ENCODE results near the gene RAB34. TPM values are rescaled to one million over a fixed set of nuclear protein-coding genes. Genes with fewer than 3 reads are reported as not detected.

RAB34 gene
- total and polyA plus RNA-seq, 9 of the 15 experiments (the other 6 are each of a cell fraction or from before 2014, with no cell fraction given) = 0.07 to 3.8 (median 0.46) TPM; not detected in 1

DNA sequence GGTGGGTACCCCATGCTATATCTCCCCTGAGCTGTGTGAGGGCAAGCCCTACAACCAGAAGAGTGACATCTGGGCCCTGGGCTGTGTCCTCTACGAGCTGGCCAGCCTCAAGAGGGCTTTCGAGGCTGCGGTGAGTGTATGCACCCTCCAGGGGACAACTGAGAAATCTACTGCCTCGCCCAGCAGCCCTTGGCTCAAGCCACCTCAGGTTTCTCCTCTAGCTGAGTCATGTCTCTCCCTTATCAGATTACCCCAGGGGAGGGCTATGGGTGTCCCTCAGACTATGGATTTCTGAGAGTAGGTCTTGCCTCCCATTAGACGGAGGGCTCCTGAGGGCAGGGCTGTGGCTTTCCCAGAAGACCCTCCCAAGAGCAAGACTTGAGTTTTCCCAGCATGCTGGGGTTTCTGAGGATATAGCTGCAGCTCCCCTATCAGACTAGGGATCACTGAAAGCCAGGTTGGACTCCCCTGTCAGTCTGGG lies 17.6 kb upstream of the RAB34 start (continued):
- TF ChIP-seq, protein P1, sequence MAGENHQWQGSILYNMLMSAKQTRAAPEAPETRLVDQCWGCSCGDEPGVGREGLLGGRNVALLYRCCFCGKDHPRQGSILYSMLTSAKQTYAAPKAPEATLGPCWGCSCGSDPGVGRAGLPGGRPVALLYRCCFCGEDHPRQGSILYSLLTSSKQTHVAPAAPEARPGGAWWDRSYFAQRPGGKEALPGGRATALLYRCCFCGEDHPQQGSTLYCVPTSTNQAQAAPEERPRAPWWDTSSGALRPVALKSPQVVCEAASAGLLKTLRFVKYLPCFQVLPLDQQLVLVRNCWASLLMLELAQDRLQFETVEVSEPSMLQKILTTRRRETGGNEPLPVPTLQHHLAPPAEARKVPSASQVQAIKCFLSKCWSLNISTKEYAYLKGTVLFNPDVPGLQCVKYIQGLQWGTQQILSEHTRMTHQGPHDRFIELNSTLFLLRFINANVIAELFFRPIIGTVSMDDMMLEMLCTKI (IDR thresholded peaks at IDR 0.05; ENCODE audit: partially characterized antibody) = no peak
- TF ChIP-seq NCOA4 (IDR thresholded peaks at IDR 0.05; ENCODE audit: partially characterized antibody) (no peak), FOXP1 (CRISPR knock-in tag; IDR thresholded peaks at IDR 0.05) (no peak), ILK (tag; IDR thresholded peaks at IDR 0.05; ENCODE audit: borderline replicate concordance, low read depth) (no peak), NFIC (IDR thresholded peaks at IDR 0.05) (0 out of 2 replicates have a peak, but pooled peaks have one; percentile 11), RBM17 (IDR thresholded peaks at IDR 0.05; ENCODE audit: borderline replicate concordance, low read depth, low read length) (no peak), TOE1 (IDR thresholded peaks at IDR 0.05; ENCODE audit: borderline replicate concordance) (peak; percentile 45; the same call in 1 of the 2 replicates), TOE1 (CRISPR knock-in tag; IDR thresholded peaks at IDR 0.05; ENCODE audit: borderline replicate concordance, low read depth) (no peak), TEAD2 (tag; IDR thresholded peaks at IDR 0.05) (no peak), SMAD3 (CRISPR knock-in tag; conservative IDR thresholded peaks at IDR 0.05) (no peak), MAFK (IDR thresholded peaks at IDR 0.05; ENCODE audit: low read length) (peak; percentile 91), ETV1 (tag; conservative IDR thresholded peaks at IDR 0.05; ENCODE audit: low read depth) (no peak), ZNF274 (IDR thresholded peaks at IDR 0.05; ENCODE audit: borderline replicate concordance, low read depth, low read length) (no peak), ZSCAN29 (IDR thresholded peaks at IDR 0.05) (no peak), TRIM24 (IDR thresholded peaks at IDR 0.05) (peak; percentile 64 to 91), HDAC3 (IDR thresholded peaks at IDR 0.05; ENCODE audit: borderline replicate concordance, partially characterized antibody) (no peak), ZNF347 (CRISPR knock-in tag; IDR thresholded peaks at IDR 0.05; ENCODE audit: low read depth) (no peak), HNRNPK (IDR thresholded peaks at IDR 0.05; ENCODE audit: low read depth, low read length, poor library complexity, severe bottlenecking) (no peak), HCFC1 (IDR thresholded peaks at IDR 0.05; ENCODE audit: low read depth, low read length) (0 out of 2 replicates have a peak, but pooled peaks have one; percentile 10), SMARCC2 (IDR thresholded peaks at IDR 0.05; ENCODE audit: low read depth) (peak; percentile 73; the same call in 1 of the 2 replicates), FOXA1 (IDR thresholded peaks at IDR 0.05; ENCODE audit: borderline replicate concordance) (no peak), TBL1XR1 (IDR thresholded peaks at IDR 0.05; ENCODE audit: low read length in 2 of 2) (peak in 1 of 2 experiments; percentile 74; a peak in 2 of 4 replicates), SAP30 (IDR thresholded peaks at IDR 0.05; ENCODE audit: borderline replicate concordance, insufficient read depth, low read depth, low read length, poor library complexity, severe bottlenecking) (no peak)
- TF ChIP-seq, protein P2, sequence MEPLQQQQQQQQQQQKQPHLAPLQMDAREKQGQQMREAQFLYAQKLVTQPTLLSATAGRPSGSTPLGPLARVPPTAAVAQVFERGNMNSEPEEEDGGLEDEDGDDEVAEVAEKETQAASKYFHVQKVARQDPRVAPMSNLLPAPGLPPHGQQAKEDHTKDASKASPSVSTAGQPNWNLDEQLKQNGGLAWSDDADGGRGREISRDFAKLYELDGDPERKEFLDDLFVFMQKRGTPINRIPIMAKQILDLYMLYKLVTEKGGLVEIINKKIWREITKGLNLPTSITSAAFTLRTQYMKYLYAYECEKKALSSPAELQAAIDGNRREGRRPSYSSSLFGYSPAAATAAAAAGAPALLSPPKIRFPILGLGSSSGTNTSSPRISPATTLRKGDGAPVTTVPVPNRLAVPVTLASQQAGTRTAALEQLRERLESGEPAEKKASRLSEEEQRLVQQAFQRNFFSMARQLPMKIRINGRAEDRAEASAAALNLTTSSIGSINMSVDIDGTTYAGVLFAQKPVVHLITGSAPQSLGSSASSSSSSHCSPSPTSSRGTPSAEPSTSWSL (CRISPR knock-in tag; IDR thresholded peaks at IDR 0.05; ENCODE audit: borderline replicate concordance) = 0 out of 2 replicates have a peak, but pooled peaks have one; percentile 89
- TF ChIP-seq, protein P3, sequence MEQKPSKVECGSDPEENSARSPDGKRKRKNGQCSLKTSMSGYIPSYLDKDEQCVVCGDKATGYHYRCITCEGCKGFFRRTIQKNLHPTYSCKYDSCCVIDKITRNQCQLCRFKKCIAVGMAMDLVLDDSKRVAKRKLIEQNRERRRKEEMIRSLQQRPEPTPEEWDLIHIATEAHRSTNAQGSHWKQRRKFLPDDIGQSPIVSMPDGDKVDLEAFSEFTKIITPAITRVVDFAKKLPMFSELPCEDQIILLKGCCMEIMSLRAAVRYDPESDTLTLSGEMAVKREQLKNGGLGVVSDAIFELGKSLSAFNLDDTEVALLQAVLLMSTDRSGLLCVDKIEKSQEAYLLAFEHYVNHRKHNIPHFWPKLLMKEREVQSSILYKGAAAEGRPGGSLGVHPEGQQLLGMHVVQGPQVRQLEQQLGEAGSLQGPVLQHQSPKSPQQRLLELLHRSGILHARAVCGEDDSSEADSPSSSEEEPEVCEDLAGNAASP (IDR thresholded peaks at IDR 0.05) = no peak
